HEK293T (cell line): ENCODE measurements around the gene CEP41.

Experiments used
- CTCF ChIA-PET: fragments of 350-600 bp; formaldehyde crosslinking; extraction: SDS; loops from one replicate; lab custom pipeline; 2021; ENCODE audit warnings: antibody characterized with exemption, inconsistent platforms; lab: Yijun Ruan, JAX
- POLR2A ChIA-PET: fragments of 350-600 bp; formaldehyde crosslinking; extraction: SDS; loops from one replicate; lab custom pipeline; 2020; ENCODE audit warnings: antibody characterized with exemption, inconsistent platforms; lab: Yijun Ruan, JAX
- DNase-seq: peaks from one replicate; pipeline ENCODE4 v3.0.0; 2012; ENCODE audit warnings: mixed read lengths; ENCODE audit errors: extremely low spot score
- ARNT ChIP-seq: fragments of 450-650 bp; IDR thresholded peaks from 2 replicates; pipeline ENCODE4 v1.6.1; 2017; ENCODE audit warnings: mild to moderate bottlenecking
- BHLHE40 ChIP-seq: fragments of 450-650 bp; IDR thresholded peaks from 2 replicates; pipeline ENCODE4 v1.6.1; 2016; ENCODE audit warnings: mild to moderate bottlenecking, moderate library complexity, borderline replicate concordance
- CTBP1 ChIP-seq: fragments of 450-650 bp; IDR thresholded peaks from 2 replicates; pipeline ENCODE4 v1.6.1; 2016; ENCODE audit warnings: borderline replicate concordance
- ELF4 ChIP-seq: fragments of 450-650 bp; IDR thresholded peaks from 2 replicates; pipeline ENCODE4 v1.6.1; 2017; ENCODE audit warnings: antibody characterized with exemption
- FOXA1 ChIP-seq: fragments of 450-650 bp; IDR thresholded peaks from 2 replicates; pipeline ENCODE4 v1.6.1; 2016; ENCODE audit warnings: mild to moderate bottlenecking
- FOXK2 ChIP-seq: fragments of 450-650 bp; IDR thresholded peaks from 2 replicates; pipeline ENCODE4 v1.6.1; 2016; ENCODE audit warnings: mild to moderate bottlenecking
- FOXM1 ChIP-seq: fragments of 450-650 bp; IDR thresholded peaks from 2 replicates; pipeline ENCODE4 v1.6.1; 2017; ENCODE audit warnings: mild to moderate bottlenecking, borderline replicate concordance
- HDGF ChIP-seq: fragments of 450-650 bp; IDR thresholded peaks from 2 replicates; pipeline ENCODE4 v1.6.1; 2017; ENCODE audit warnings: antibody characterized with exemption, borderline replicate concordance
- L3MBTL2 ChIP-seq: fragments of 450-650 bp; conservative IDR thresholded peaks from 2 replicates; pipeline ENCODE4 v1.6.1; 2016; ENCODE audit warnings: mild to moderate bottlenecking
- LEF1 ChIP-seq: fragments of 450-650 bp; IDR thresholded peaks from 2 replicates; pipeline ENCODE4 v1.6.1; 2017; ENCODE audit warnings: mild to moderate bottlenecking, borderline replicate concordance
- NFRKB ChIP-seq: fragments of 450-650 bp; IDR thresholded peaks from 2 replicates; pipeline ENCODE4 v1.6.1; 2016; ENCODE audit warnings: mild to moderate bottlenecking, moderate library complexity
- SP1 ChIP-seq: fragments of 450-650 bp; IDR thresholded peaks from 2 replicates; pipeline ENCODE4 v1.6.1; 2017
- SUZ12 ChIP-seq: fragments of 450-650 bp; IDR thresholded peaks from 2 replicates; pipeline ENCODE4 v1.6.1; 2016; ENCODE audit warnings: mild to moderate bottlenecking
- TARDBP ChIP-seq: fragments of 450-650 bp; IDR thresholded peaks from 2 replicates; pipeline ENCODE4 v1.6.1; 2016
- ZNF384 ChIP-seq: fragments of 450-650 bp; IDR thresholded peaks from 2 replicates; pipeline ENCODE4 v1.6.1; 2016
- TF ChIP-seq, protein P1 (sequence below): fragments of 450-650 bp; IDR thresholded peaks from 2 replicates; pipeline ENCODE4 v1.6.1; 2016

CEP41 gene

DNA sequence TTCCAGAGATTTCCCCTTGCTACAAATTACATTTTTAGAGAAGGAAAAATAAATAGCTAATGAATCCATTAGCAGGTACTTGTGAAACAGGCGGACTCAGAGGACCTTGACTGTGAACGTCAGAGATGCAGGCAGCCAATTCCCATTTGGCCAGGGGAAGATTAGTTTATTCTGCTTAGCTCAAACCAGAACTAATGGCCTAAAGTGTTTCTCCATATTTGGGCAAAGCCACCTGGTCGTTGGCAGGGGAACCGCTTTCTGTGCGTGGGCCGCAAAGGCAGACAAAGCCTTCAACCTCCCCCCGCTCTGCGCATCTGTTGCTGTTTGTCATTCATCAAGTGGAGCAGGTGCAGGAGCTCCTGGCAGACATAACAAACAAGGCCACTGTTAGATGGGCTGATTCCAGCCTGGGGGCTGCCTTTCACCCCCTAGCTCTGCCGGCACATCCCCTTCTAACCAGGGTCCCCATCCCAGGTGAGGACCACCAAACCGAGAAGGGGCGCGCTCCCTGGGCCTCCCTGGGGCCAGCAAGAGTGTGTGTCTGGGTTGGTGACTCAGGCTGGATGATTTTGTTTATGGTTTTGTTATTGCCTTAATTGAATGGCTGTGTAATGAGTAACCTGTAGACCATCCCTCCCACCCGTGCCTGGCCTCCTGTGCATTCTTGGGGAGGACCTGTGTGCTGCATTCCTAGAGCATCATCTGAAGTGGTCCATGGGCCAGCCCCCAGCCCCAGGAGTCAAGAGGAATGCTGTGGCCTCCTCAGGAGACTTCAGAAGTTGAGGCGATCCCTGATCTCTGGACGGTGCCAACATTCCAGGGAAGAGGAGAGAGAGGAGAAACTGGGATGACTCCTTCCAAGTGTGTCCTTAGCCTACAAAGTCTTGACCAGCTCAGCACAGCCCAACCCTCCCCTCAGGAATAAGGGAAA, 75.0 kb downstream of the CEP41 start:
- DNase-seq, result no peak

DNA sequence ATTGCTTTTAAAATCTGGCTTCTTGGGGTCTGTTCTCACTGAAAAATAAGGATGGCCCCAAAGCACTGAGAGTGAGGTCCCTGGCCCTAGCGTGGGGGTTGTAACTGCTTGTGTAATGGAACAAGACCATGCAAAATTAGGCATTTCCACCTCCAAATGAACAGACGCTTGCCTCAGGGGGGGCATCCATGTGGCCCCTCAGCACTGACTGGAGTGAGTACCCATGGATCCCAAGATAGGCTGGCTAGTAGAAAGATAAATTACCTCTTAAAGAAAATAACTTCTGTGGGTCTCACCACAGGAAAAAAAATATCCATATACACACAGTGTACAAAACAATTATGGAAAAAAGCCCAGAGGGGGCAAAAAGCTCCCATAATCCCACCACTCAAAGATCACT, 75.7 kb downstream of the CEP41 start:
- CTCF ChIA-PET, result no interaction called here

More for the DNA sequence above, 75.0 kb downstream of the CEP41 start:
- ChIA-PET POLR2A (no interaction called here), CTCF (interaction anchor here (0.6 kb wide), 1 partner anchor 29 kb away, joined by 4 read pairs; no protein-coding TSS in a partner anchor)
- TF ChIP-seq, protein P1, sequence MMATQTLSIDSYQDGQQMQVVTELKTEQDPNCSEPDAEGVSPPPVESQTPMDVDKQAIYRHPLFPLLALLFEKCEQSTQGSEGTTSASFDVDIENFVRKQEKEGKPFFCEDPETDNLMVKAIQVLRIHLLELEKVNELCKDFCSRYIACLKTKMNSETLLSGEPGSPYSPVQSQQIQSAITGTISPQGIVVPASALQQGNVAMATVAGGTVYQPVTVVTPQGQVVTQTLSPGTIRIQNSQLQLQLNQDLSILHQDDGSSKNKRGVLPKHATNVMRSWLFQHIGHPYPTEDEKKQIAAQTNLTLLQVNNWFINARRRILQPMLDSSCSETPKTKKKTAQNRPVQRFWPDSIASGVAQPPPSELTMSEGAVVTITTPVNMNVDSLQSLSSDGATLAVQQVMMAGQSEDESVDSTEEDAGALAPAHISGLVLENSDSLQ, result no peak
- TF ChIP-seq ELF4, result no peak
- TF ChIP-seq LEF1, result no peak
- TF ChIP-seq SUZ12, result no peak
- TF ChIP-seq SP1, result no peak
- TF ChIP-seq ARNT, result no peak
- TF ChIP-seq CTBP1, result no peak
- no peak for TF ChIP-seq FOXM1
- TF ChIP-seq FOXK2, result no peak
- TF ChIP-seq NFRKB, result no peak
- TF ChIP-seq ZNF384, result no peak
- TF ChIP-seq TARDBP, result no peak
- no peak for TF ChIP-seq FOXA1
- no peak for TF ChIP-seq L3MBTL2
- TF ChIP-seq BHLHE40, result no peak
- TF ChIP-seq HDGF, result no peak

DNA sequence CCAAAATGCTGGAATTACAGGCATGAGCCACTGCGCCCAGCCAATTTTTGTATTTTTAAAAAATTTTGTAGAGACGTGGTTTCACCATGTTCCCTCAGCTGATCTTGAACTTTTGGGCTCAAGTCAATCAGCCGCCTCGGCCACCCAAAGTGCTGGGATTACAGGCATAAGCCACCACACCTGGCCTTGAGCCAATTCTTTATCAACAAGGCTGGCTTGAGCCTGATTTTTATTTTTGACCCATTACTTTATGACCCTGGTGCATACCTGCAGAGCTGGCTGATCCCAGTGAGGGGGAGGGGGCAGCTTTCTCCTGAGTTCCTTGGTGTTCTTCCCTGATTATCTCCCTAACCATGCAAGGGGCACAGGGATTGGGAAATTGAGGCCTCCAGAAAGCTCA, 76.4 kb downstream of the CEP41 start:
- no peak for DNase-seq
- CTCF ChIA-PET, result no interaction called here
- no peak for TF ChIP-seq LEF1
- TF ChIP-seq ARNT, result no peak
- no peak for TF ChIP-seq NFRKB
- TF ChIP-seq HDGF, result no peak
- TF ChIP-seq BHLHE40, result no peak
- TF ChIP-seq FOXK2, result no peak
- TF ChIP-seq SUZ12, result no peak
- TF ChIP-seq SP1, result no peak
- TF ChIP-seq ELF4, result no peak
- no peak for TF ChIP-seq TARDBP
- TF ChIP-seq FOXA1, result no peak
- TF ChIP-seq ZNF384, result no peak
- no peak for TF ChIP-seq FOXM1
- POLR2A ChIA-PET, result no interaction called here

More for the DNA sequence above, 75.7 kb downstream of the CEP41 start:
- DNase-seq, result no peak
- POLR2A ChIA-PET, result no interaction called here
- TF ChIP-seq ZNF384, result no peak
- no peak for TF ChIP-seq CTBP1
- no peak for TF ChIP-seq NFRKB
- no peak for TF ChIP-seq TARDBP
- no peak for TF ChIP-seq ELF4
- no peak for TF ChIP-seq FOXK2
- no peak for TF ChIP-seq BHLHE40
- TF ChIP-seq LEF1, result no peak
- no peak for TF ChIP-seq SP1
- TF ChIP-seq FOXM1, result no peak
- no peak for TF ChIP-seq L3MBTL2
- no peak for TF ChIP-seq SUZ12
- no peak for TF ChIP-seq ARNT
- TF ChIP-seq, protein P1, result no peak
- no peak for TF ChIP-seq HDGF
- no peak for TF ChIP-seq FOXA1

DNA sequence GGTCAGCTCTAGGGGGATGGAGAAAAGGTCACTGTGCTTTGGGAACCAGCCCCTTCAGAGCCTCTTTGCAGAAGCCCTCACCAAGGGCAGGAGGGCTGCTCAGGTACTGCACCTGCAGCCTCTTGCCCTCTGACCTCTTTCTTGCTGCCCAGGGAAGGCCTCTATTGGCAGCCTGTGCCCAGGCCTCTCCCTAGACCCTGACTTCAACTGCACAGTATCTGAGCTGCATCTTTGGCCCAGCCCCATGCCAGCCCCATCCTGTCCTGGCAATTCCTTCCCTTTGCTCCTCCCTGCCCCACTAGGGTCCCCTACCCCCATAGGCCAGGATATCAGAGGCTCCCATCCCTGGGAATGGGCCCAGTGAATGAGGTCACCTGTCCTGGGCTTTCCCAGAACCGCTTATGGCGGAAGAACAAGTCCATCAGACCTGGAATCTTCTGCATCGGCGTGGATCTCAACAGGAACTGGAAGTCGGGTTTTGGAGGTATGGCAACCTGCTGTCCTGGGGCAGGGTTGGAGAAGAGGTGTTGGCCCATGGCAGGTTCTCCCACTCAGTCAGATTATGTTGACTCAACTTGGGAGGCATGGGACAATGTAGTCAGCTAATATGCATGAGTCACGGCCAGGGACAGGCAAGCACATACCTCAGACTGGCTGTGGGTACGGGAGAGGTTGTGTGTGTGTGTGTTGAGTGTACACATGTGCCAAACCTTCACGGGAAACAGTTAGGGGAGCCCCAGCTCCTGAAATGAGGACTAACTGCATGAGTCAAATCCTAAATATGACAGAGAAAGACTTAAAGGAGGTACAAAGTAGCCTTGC, 77.6 kb downstream of the CEP41 start:
- ChIA-PET CTCF (no interaction called here), POLR2A (no interaction called here)
- TF ChIP-seq LEF1, result no peak
- TF ChIP-seq BHLHE40, result no peak
- no peak for TF ChIP-seq L3MBTL2
- TF ChIP-seq NFRKB, result no peak
- TF ChIP-seq SUZ12, result no peak
- no peak for TF ChIP-seq TARDBP
- TF ChIP-seq ELF4, result no peak
- no peak for TF ChIP-seq FOXK2
- no peak for TF ChIP-seq CTBP1
- TF ChIP-seq SP1, result no peak
- TF ChIP-seq FOXA1, result no peak
- no peak for TF ChIP-seq FOXM1
- no peak for TF ChIP-seq ZNF384
- TF ChIP-seq ARNT, result no peak
- TF ChIP-seq, protein P1, result no peak
- no peak for TF ChIP-seq HDGF
- DNase-seq, result no peak

DNA sequence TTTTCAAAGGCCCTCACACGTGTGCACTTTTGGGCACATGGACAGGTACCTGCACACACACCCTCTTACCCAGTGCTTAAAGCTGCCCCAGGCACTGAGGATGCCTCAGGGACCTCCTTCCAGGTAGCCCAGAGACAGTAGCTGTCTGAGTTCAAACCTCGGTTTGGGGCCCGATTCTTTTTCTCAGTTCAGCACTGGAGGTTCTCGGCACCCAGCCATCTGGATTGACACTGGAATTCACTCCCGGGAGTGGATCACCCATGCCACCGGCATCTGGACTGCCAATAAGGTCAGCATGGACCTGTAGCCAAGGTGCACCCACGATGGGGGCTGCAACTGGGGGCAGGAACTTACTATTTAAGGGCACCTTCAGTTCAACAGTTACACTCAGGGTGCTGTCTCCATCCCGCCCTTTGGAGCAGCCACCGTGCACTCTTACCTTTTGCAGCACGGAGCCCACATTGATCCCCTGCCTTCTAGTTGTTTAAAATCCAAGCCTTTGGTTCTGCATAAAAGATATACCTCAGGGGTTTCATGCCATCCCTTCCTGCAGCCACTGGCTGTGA, 78.5 kb downstream of the CEP41 start:
- POLR2A ChIA-PET, result no interaction called here
- no peak for DNase-seq
- TF ChIP-seq, protein P1, result no peak
- TF ChIP-seq NFRKB, result no peak
- TF ChIP-seq SUZ12, result no peak
- TF ChIP-seq SP1, result no peak
- TF ChIP-seq FOXK2, result no peak
- no peak for TF ChIP-seq L3MBTL2
- no peak for TF ChIP-seq FOXM1
- no peak for TF ChIP-seq TARDBP
- no peak for TF ChIP-seq ELF4
- no peak for TF ChIP-seq LEF1
- TF ChIP-seq HDGF, result no peak
- TF ChIP-seq FOXA1, result no peak
- TF ChIP-seq ZNF384, result no peak
- CTCF ChIA-PET, result no interaction called here
